GM08714 (cell line): ENCODE data around the gene GMPR.

ENCODE experiments used
- H3K4me3 ChIP-seq: fragments of 200-500 bp; sonication (Bioruptor generic); 2 replicates; pipeline ENCODE4 v1.5.1; 2014; ENCODE audit warnings: mild to moderate bottlenecking, low read length, inconsistent platforms
- ZNF274 ChIP-seq: IDR thresholded peaks from 2 replicates; pipeline ENCODE4 v1.6.1; 2012; ENCODE audit warnings: mild to moderate bottlenecking, low read depth, low read length

The GMPR gene

DNA sequence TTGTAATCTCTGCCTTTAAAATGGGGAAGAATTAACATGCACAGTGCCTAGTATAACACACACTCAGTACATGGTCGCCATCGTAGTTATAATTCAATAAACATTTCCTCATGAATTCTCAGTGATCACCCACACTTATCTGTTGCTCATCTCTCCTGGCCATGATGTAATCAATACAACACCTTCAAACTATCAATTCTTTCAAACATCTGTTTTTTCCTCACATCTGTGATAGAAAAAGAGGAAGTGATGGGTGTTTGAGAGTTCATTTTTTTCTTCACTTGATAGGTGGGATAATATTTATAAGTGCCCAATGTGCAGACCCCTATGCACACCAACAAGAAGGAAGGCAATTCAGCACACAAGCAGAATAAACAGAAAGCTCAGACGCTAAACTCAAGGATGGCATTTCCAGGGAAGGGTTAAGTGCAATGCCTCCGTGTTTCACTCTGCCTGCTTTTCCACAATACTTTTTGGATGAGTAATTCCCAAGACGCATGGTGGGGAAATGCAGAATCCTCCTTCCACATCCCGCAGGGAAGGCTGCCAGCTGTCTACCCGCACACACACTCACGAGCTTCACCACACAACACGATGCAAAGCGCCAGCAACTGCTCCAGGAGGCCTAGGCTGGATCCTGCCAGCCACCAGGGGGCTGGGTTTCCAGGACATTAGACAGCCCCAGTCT, 100.3 kb downstream of the GMPR start:
- TF ChIP-seq ZNF274: no peak
- H3K4me3 ChIP-seq: no peak overlapping the region

DNA sequence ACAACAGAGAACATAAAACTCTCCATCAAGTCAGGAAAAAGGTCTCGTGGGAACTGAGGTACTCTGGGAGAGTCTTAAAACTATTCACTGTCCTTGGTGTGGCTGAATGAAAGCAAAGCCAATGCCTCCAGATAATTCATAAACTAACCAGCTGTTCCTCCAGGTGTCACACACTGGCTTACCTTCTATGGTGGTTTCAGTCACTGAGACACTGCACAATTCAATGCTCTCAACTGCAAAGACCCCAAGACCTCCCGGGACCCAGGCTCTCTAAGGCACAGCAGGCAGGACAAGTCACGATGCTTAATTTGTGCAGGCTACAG, 100.8 kb downstream of the GMPR start:
- no peak overlapping the region for H3K4me3 ChIP-seq
- no peak for TF ChIP-seq ZNF274

DNA sequence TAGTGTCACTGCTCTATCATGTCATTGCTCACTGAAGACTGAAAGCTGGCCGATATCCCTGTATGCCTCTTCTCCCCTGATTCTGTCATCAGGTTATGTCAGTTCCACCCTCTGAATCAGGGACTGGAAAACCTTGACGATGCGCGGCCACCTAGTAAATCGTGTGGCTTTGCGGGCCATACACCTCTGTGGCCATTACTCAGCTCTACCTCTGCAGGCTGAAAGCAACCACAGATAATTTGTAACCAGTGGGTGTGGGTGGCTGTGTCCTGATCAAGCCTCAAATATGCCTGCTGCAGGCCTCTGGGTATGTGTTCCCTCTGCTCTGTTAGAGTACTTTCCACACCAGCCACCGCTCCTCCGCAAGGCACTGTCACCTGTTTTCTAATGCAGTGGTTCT, 105.2 kb downstream of the GMPR start:
- no peak for TF ChIP-seq ZNF274

DNA sequence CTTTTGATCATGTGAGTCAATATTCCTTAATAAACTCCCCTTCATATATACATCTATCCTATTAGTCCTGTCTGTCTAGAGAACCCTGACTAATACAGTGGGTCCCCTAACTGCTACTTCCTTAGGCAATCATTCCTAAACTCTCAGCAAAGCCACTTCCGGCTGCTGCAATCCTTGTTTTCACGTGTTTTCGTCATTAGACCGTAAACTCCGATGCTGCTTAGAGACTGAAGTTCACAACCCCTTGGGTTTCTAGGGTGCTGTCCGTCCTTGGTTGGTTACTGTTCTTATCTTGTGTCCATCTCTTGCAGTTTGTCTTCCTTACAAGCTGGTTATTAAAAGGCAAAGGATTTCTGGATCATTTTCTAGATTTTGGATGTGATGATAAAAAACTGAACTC, 106.4 kb downstream of the GMPR start:
- TF ChIP-seq ZNF274: no peak
- H3K4me3 ChIP-seq: no peak overlapping the region

More for the DNA sequence above, 105.2 kb downstream of the GMPR start:
- no peak overlapping the region for H3K4me3 ChIP-seq
